Stimulated activated CD4-positive, alpha-beta T cell treated with anti-CD3 and anti-CD28 coated beads, Interleukin-2, amount 100 ng/mL, for 24 hours (primary cell): ENCODE data around the gene LRMDA.

Source experiments
- DNase-seq, 2 donors: peaks; one replicate each; pipeline ENCODE4 v3.0.0-alpha.2; 2020

The LRMDA gene

GRCh38 chr10:75477680-75478079 lies 46.3 kb downstream of the LRMDA start:
- DNase-seq = no peak

GRCh38 chr10:75480374-75480773 lies 49.0 kb downstream of the LRMDA start:
- no peak for DNase-seq

- DNase-seq = no peak
Measured at GRCh38 chr10:75483188-75483587, 51.8 kb downstream of the LRMDA start.

- DNase-seq = no peak
Measured at GRCh38 chr10:75484717-75485116, 53.3 kb downstream of the LRMDA start.

- DNase-seq = no peak
Measured at GRCh38 chr10:75486591-75486990, 55.2 kb downstream of the LRMDA start.

GRCh38 chr10:75487087-75487754 lies 55.8 kb downstream of the LRMDA start:
- DNase-seq = no peak

GRCh38 chr10:75487755-75488125 lies 56.3 kb downstream of the LRMDA start:
- DNase-seq = no peak

- DNase-seq = no peak
Measured at GRCh38 chr10:75492173-75492925, 60.9 kb downstream of the LRMDA start.

- no peak for DNase-seq
Measured at GRCh38 chr10:75493464-75493863, 62.0 kb downstream of the LRMDA start.

GRCh38 chr10:75495434-75496190 lies 64.2 kb downstream of the LRMDA start:
- DNase-seq = no peak

GRCh38 chr10:75496191-75496567 lies 64.8 kb downstream of the LRMDA start:
- DNase-seq = no peak

GRCh38 chr10:75497997-75498883 lies 66.8 kb downstream of the LRMDA start:
- DNase-seq = no peak

- DNase-seq = no peak
Measured at GRCh38 chr10:75498884-75499350, 67.5 kb downstream of the LRMDA start.

GRCh38 chr10:75499556-75500160 lies 68.2 kb downstream of the LRMDA start:
- no peak for DNase-seq

- no peak for DNase-seq
Measured at GRCh38 chr10:75502389-75502788, 71.0 kb downstream of the LRMDA start.

- DNase-seq = no peak
Measured at GRCh38 chr10:75502838-75503237, 71.4 kb downstream of the LRMDA start.

GRCh38 chr10:75505293-75505692 lies 73.9 kb downstream of the LRMDA start:
- DNase-seq = no peak

- no peak for DNase-seq
Measured at GRCh38 chr10:75505840-75506506, 74.5 kb downstream of the LRMDA start.

- no peak for DNase-seq
Measured at GRCh38 chr10:75506930-75507329, 75.5 kb downstream of the LRMDA start.

GRCh38 chr10:75507469-75507868 lies 76.0 kb downstream of the LRMDA start:
- no peak for DNase-seq

- no peak for DNase-seq
Measured at GRCh38 chr10:75508239-75508813, 76.9 kb downstream of the LRMDA start.
